Measurements from ENCODE around the gene ZBTB7A.
"Not testable (repeated sequence)": the region's sequence is repeated elsewhere in the genome, so short reads cannot be mapped to it uniquely, and the experiment has no call there.

Gene ZBTB7A

GRCh38 chr19:4014541-4015491 lies 51.9 kb downstream of the ZBTB7A start:
- DNase-seq = no peak

GRCh38 chr19:4013886-4014540 lies 52.7 kb downstream of the ZBTB7A start:
- DNase-seq = no peak

- no peak for DNase-seq
Observed at GRCh38 chr19:4012975-4013634, 53.6 kb downstream of the ZBTB7A start.

GRCh38 chr19:4012092-4012974 lies 54.4 kb downstream of the ZBTB7A start:
- DNase-seq = no peak

GRCh38 chr19:4011430-4011829 lies 55.3 kb downstream of the ZBTB7A start:
- not testable (repeated sequence) for DNase-seq

- no peak for DNase-seq
Observed at GRCh38 chr19:4010808-4011110, 55.9 kb downstream of the ZBTB7A start.

DNA sequence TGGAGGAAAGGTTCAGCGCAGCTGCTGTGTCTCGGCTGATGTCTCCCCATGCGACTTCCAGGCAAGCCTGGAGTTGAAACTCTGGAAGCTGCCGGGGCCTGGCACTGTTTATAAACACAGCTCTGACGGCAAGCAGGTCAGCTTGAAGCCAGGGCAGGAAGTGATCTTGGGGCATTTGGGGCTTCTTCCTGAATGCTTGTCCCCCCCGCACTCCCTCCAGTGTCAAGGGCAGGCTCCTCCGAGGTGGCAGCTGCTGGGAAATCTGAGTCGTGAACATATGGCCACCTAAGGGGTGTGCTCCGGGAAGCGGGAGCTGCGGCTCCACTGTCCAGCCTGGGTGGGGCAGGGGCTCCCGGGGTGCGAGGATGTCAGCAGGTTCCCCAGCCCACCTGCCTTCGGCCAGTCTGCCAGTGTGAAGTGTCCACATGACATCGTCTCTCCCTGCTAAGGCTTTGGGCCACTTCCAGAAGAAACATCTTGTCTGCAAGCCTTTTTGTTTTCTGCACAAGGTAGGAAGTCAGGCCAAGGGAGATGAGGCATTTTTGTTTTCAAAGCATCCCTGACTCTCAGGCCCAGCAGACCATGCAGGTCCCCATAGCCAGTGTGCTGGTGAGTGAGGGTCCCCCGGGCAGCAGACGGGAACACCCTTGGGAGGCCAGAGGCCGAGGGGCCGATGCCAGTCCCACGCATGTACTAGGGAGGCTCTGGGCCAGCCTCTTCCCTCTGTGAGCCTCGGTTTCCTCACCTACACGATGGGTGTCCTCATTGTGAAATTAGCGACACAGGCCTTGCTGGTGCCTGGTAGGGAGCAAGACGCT lies 56.5 kb downstream of the ZBTB7A start:
- DNase-seq = no peak

- DNase-seq = no peak
Observed at GRCh38 chr19:4007836-4008539, 58.7 kb downstream of the ZBTB7A start.

DNA sequence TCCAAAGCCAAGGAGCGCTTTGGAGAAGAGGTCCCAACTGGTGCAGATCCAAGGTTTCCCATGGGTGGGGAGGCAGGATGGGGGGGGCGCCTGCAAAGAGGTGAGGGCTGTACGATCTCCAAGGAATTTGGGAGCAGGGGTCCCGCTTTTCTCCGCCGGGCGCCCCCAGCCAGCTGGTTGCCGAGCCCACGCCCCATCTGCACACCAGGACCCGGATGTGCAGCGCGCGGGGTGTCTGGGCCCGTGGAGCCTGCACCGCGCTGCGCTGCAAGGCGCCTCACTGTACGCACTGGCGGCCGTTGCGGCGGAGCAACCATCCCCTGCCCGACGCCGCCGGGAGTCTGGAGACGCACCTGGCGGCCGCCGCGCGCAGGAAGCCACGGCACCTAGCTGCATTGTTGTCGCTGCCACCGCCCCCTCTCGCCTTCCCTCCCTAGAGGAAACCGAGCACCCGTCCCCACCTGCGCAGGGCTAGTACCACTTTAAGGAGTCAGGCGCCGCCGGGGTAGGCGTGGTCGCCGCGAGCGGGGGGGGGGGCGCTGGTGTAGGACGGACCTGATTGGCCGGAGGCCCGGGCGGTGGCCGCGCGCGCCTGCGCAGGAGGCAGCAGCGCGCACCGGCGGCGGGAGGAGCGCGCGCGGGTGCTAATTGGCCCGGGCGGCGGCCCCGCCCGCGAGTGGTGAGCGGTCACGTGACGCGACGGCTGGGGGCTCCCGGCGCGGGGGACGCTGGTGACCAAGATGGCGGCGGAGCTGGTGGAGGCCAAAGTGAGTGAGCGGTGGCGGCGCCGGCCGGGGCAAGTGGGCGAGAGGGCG lies 59.5 kb downstream of the ZBTB7A start, which contains the start of gene PIAS4:
PIAS4 (plus strand) TSS at position 716 of the 815 bp plus-strand sequence; CDS start at position 741, 25 bp downstream.
- peak; percentile 96 for DNase-seq

DNA sequence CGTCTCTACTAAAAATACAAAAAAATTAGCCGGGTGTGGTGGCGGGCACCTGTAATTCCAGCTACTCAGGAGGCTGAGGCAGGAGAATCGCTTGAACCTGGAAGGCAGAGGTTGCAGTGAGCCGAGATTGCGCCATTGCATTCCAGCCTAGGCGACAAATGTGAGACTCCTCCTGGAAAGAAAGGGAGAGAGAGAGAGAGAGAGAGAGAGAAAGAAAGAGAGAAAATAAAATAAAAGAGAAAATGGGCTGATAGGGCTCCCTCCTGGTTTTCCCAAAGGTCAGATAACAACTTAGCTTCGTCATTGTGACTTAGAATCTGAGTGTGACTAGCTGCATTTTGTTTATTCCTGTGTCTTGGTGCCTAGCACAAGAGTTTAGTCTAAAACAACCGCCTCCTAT lies 61.3 kb downstream of the ZBTB7A start:
- DNase-seq = not testable (repeated sequence)

GRCh38 chr19:4000798-4001197 lies 65.9 kb downstream of the ZBTB7A start:
- DNase-seq = not testable (repeated sequence)

- DNase-seq = not testable (repeated sequence)
Observed at GRCh38 chr19:3998667-3999412, 67.9 kb downstream of the ZBTB7A start.

DNA sequence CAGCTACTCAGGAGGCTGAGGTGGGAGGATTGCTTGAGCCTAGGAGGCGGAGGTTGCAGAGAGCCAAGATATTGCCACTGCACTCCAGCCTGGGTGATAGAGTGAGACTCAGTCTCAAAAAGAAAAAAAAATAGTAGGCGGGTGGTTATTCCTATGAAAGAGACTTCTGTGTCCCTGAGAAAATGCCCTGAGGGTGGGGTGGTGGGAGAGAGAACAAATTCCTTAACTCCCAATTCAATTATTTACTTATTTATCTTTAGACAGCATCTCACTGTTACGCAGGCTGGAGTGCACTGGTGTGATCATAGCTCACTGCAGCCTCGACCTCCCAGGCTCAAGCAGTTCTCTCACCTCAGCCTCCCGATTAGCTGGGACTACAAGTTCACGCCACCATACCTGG lies 71.1 kb downstream of the ZBTB7A start:
- no peak for DNase-seq

Measured in fibroblast of skin of scalp (primary cell).